ENCODE measurements around the gene FFAR3.

FFAR3 gene

DNA sequence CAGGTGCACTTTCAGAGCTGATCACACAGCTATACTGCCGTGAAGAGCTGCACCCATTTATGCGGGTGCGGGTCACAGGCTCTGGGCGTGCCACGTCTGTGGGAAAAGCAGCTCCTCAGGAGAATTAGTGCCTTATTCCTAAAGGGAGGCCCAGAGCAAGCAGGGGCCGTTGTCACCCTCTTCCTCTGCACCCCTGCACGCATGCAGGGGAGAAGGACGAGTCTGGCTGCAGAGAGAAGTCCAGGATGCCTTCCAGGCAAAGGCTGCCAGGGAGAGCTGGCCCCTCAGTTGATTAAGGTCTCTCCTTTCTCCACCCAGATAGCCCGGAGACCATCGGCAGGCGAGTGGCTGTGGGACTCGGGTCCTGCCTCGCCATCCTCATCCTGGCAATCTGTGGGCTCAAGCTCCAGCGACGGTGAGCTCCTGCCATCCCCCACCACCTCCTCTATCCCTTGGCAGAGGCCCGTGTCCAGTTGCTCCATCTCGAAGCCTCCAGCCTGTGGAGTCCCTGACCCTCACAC is 13.7 kb upstream of the FFAR3 start:
- Histone ChIP-seq H3K9ac (ENCODE audit: low read length) (no peak overlapping the region), H3K4me2 (ENCODE audit: low read length) (no peak overlapping the region), H3K27me3 (ENCODE audit: insufficient read depth, low read length) (no peaks in the 10 kb centered on the region), H3K36me3 (ENCODE audit: insufficient read depth, low read length) (peaks cover 69% of the 10 kb centered on the region), H3F3A (ENCODE audit: insufficient read depth, low read length) (no peaks in the 10 kb centered on the region), H3K79me2 (ENCODE audit: insufficient read depth, low read length) (no peaks in the 10 kb centered on the region), H3K4me1 (ENCODE audit: insufficient read depth, low read length, severe bottlenecking) (peaks cover 48% of the 10 kb centered on the region), H3K9me3 (ENCODE audit: low read length) (no peaks in the 10 kb centered on the region), H3K4me3 (ENCODE audit: low read depth, low read length, poor library complexity, severe bottlenecking) (no peak overlapping the region), H2AFZ (ENCODE audit: low read length) (no peak overlapping the region), H3K27ac (ENCODE audit: low read depth, low read length, poor library complexity, severe bottlenecking) (no peak overlapping the region), H4K20me1 (ENCODE audit: insufficient read depth, low read length) (no peaks in the 10 kb centered on the region), H3K9me2 (ENCODE audit: low read depth, low read length) (no peaks in the 10 kb centered on the region)
- TF ChIP-seq, protein P1, sequence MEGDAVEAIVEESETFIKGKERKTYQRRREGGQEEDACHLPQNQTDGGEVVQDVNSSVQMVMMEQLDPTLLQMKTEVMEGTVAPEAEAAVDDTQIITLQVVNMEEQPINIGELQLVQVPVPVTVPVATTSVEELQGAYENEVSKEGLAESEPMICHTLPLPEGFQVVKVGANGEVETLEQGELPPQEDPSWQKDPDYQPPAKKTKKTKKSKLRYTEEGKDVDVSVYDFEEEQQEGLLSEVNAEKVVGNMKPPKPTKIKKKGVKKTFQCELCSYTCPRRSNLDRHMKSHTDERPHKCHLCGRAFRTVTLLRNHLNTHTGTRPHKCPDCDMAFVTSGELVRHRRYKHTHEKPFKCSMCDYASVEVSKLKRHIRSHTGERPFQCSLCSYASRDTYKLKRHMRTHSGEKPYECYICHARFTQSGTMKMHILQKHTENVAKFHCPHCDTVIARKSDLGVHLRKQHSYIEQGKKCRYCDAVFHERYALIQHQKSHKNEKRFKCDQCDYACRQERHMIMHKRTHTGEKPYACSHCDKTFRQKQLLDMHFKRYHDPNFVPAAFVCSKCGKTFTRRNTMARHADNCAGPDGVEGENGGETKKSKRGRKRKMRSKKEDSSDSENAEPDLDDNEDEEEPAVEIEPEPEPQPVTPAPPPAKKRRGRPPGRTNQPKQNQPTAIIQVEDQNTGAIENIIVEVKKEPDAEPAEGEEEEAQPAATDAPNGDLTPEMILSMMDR (IDR thresholded peaks at IDR 0.05; ENCODE audit: low read length) = no peak
- TF ChIP-seq EZH2 (IDR thresholded peaks at IDR 0.05; ENCODE audit: borderline replicate concordance, low read length) = no peak

DNA sequence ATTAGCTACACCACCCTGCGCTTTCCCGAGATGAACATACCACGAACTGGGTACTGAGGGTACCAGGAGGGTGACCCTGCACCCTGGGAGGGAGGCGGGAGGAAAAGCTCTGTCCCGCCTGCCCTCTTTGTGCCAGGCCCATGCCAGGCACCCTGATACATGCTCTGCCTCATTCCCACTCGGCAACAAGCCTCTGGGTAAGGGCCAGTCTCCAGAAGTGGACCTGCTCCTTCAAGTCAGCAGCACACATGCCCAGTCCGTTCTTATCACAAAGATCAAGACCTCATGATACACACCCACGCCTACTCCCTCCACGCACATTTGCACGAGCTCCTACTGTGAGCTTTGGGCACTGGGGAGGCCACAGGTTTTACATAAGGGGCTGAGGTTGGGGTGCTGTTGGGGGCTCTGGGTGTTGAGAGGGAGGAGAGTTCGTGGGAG is 12.6 kb upstream of the FFAR3 start:
- H3K9ac ChIP-seq (ENCODE audit: low read length) = no peak overlapping the region
- H2AFZ ChIP-seq (ENCODE audit: low read length) = no peak overlapping the region
- no peaks in the 10 kb centered on the region for H3K27me3 ChIP-seq (ENCODE audit: insufficient read depth, low read length)
- H3K4me1 ChIP-seq (ENCODE audit: insufficient read depth, low read length, severe bottlenecking) = peaks cover 48% of the 10 kb centered on the region
- no peaks in the 10 kb centered on the region for H3K9me2 ChIP-seq (ENCODE audit: low read depth, low read length)
- no peaks in the 10 kb centered on the region for H3K79me2 ChIP-seq (ENCODE audit: insufficient read depth, low read length)
- no peak for TF ChIP-seq EZH2 (IDR thresholded peaks at IDR 0.05; ENCODE audit: borderline replicate concordance, low read length)
- TF ChIP-seq, protein P1 (IDR thresholded peaks at IDR 0.05; ENCODE audit: low read length) = no peak
- no peak overlapping the region for H3K4me3 ChIP-seq (ENCODE audit: low read depth, low read length, poor library complexity, severe bottlenecking)
- peaks cover 58% of the 10 kb centered on the region for H3K36me3 ChIP-seq (ENCODE audit: insufficient read depth, low read length)
- no peaks in the 10 kb centered on the region for H3F3A ChIP-seq (ENCODE audit: insufficient read depth, low read length)
- H3K27ac ChIP-seq (ENCODE audit: low read depth, low read length, poor library complexity, severe bottlenecking) = peak overlapping the region; percentile 68
- no peak overlapping the region for H3K4me2 ChIP-seq (ENCODE audit: low read length)
- H4K20me1 ChIP-seq (ENCODE audit: insufficient read depth, low read length) = no peaks in the 10 kb centered on the region
- no peaks in the 10 kb centered on the region for H3K9me3 ChIP-seq (ENCODE audit: low read length)

DNA sequence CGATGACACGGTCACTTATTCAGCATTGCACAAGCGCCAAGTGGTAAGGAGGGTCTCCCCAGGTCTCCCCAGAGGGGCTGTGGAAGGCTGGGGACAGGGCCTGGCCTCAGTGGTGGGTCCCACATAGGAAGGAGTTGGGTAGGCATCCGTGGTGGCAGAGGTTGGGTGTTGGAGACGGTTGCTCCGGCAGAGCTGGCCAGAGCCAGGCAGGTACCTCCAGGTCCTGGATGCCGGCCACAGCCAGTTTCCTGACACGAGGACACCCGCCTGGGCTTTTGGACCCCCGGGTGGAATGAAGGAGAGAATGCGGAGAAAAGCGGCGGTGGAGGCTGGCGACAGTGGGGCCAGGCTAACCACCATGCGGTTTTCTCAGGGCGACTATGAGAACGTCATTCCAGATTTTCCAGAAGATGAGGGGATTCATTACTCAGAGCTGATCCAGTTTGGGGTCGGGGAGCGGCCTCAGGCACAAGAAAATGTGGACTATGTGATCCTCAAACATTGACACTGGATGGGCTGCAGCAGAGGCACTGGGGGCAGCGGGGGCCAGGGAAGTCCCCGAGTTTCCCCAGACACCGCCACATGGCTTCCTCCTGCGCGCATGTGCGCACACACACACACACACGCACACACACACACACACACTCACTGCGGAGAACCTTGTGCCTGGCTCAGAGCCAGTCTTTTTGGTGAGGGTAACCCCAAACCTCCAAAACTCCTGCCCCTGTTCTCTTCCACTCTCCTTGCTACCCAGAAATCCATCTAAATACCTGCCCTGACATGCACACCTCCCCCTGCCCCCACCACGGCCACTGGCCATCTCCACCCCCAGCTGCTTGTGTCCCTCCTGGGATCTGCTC is 11.8 kb upstream of the FFAR3 start:
- Histone ChIP-seq H4K20me1 (ENCODE audit: insufficient read depth, low read length) (no peaks in the 10 kb centered on the region), H3K36me3 (ENCODE audit: insufficient read depth, low read length) (peaks cover 51% of the 10 kb centered on the region), H3K27ac (ENCODE audit: low read depth, low read length, poor library complexity, severe bottlenecking) (peak overlapping the region; percentile 68), H3F3A (ENCODE audit: insufficient read depth, low read length) (no peaks in the 10 kb centered on the region), H3K9me2 (ENCODE audit: low read depth, low read length) (no peaks in the 10 kb centered on the region), H3K79me2 (ENCODE audit: insufficient read depth, low read length) (no peaks in the 10 kb centered on the region), H3K9ac (ENCODE audit: low read length) (no peak overlapping the region), H3K4me2 (ENCODE audit: low read length) (no peak overlapping the region; the same call in 1 of the 2 replicates), H3K9me3 (ENCODE audit: low read length) (no peaks in the 10 kb centered on the region), H3K4me1 (ENCODE audit: insufficient read depth, low read length, severe bottlenecking) (peaks cover 48% of the 10 kb centered on the region), H3K4me3 (ENCODE audit: low read depth, low read length, poor library complexity, severe bottlenecking) (no peak overlapping the region), H3K27me3 (ENCODE audit: insufficient read depth, low read length) (no peaks in the 10 kb centered on the region), H2AFZ (ENCODE audit: low read length) (no peak overlapping the region)
- no peak for TF ChIP-seq EZH2 (IDR thresholded peaks at IDR 0.05; ENCODE audit: borderline replicate concordance, low read length)
- TF ChIP-seq, protein P1 (IDR thresholded peaks at IDR 0.05; ENCODE audit: low read length) = no peak

Measured in OCI-LY1 (cell line).